ENCODE measurements around the gene RAB37. TPM values are rescaled to one million over a fixed set of nuclear protein-coding genes. Genes with fewer than 3 reads are reported as not detected.

RAB37 gene
- total RNA-seq, 1 donor from 2014 or later, result 2.6 TPM

GRCh38 chr17:74755533-74755932, 18.5 kb downstream of the RAB37 start:
- ATAC-seq (no peak), DNase-seq (ENCODE audit: missing footprints) (no peak)
- intact Hi-C loops (cut with DNase I), result no loop called here

DNA sequence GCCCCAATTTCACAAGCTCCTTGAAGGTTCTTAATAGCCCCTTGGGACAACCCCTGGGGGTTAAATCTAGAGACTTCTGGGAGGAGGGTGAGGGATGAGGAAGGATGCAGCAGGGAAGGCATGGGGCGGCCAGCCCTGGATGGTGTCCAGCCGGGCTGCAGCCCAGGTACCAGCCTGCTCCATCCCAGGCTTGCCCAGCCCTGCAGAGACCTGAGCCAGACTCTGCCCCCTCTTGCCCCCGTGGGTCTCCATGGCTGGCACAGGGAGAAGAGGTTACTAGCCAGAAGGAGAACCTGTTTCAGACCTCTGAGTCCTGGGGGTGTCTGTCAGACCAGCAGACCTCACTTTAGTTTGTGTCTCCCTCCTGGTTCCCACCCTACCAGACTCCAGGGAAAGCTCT, 19.8 kb downstream of the RAB37 start:
- no peak for DNase-seq (ENCODE audit: missing footprints)
- ATAC-seq, result no peak
- intact Hi-C loops (cut with DNase I), result no loop called here

DNA sequence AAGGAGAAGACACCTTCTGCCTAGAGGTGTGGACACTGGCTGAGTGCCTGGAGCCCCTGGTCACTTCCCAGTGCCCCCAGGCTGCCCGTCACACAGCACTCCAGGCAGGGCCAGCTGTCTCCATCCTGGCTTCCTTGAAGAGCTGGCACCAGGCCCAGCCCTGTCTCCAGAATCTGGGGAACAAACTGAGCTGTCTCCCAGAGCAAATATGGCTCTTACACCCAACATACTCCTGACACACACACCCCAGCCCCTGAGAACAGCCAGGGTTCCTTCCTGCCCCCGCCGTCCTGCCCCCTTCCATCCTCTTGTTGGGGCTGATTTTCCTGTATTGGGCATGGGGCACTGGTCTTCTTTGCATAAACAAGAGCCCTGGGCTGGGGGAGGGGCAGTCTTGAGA, 20.4 kb downstream of the RAB37 start:
- intact Hi-C loops (cut with DNase I), result no loop called here
- ATAC-seq, result peak; percentile 34
- DNase-seq (ENCODE audit: missing footprints), result no peak

GRCh38 chr17:74757931-74758847, 21.1 kb downstream of the RAB37 start:
- intact Hi-C loops (cut with DNase I), result no loop called here
- peak; percentile 38 for ATAC-seq
- no peak for DNase-seq (ENCODE audit: missing footprints)

GRCh38 chr17:74758848-74759168, 21.8 kb downstream of the RAB37 start:
- DNase-seq (ENCODE audit: missing footprints), result no peak
- intact Hi-C loops (cut with DNase I), result no loop called here
- ATAC-seq, result no peak

- DNase-seq (ENCODE audit: missing footprints), result no peak
- intact Hi-C loops (cut with DNase I), result no loop called here
- no peak for ATAC-seq
Observed at GRCh38 chr17:74759243-74759801, 22.3 kb downstream of the RAB37 start.

DNA sequence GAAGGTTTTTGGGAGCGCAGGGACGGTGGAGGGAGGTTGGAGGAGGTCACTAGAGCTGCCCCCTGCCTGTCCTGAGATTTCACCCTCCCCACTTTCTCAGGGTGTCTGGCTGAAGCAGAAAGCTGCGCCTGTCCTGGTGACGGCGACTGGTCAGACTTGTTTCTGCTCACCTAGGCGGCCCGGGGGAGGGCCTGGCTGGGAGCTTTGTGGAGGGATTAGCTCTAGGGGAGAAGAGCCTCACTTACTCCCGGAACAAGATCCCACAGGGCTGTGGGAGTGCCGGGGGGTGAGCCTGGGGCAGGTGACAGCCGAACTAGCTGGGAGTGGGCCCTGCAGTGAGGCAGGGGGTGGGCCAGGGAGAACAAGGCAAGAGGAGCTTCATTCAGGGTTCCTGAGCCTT, 22.9 kb downstream of the RAB37 start:
- ATAC-seq, result no peak
- intact Hi-C loops (cut with DNase I), result no loop called here

DNA sequence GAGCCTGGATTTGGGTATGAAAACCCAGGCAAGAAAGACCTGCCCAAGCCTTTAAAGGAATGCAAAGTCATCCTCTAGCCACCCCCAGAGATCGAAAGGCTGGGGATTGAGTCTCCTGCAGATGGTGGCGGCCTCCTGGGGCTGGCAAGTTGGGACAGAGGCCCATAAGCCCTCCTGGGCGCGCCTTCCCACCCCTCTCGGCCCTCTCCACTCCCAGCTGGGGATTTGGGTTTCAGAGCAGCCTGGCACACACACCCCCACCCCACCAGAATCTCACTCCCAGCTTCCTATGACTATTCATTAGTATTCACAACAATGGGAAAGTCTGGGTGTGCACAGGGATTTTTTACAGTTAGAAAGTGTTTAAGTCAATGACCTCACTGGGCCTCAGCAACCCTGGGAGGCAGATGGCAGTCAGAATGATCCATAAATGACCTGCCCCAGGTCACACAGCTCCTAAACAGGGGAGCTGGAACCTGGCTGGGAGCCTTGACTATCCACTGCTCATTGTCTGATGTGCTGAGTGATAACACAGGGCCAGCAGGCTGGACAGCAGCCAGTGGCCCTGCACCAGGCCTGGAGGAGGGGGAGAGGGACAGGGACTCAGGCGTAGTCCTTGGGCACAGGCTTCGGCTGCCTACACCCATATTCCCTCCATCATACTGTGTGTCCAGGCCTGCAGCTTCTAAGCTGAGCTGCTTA, 23.5 kb downstream of the RAB37 start:
- ATAC-seq, result peak; percentile 15
- DNase-seq (ENCODE audit: missing footprints), result no peak

More for the DNA sequence above, 22.9 kb downstream of the RAB37 start:
- no peak for DNase-seq (ENCODE audit: missing footprints)

DNA sequence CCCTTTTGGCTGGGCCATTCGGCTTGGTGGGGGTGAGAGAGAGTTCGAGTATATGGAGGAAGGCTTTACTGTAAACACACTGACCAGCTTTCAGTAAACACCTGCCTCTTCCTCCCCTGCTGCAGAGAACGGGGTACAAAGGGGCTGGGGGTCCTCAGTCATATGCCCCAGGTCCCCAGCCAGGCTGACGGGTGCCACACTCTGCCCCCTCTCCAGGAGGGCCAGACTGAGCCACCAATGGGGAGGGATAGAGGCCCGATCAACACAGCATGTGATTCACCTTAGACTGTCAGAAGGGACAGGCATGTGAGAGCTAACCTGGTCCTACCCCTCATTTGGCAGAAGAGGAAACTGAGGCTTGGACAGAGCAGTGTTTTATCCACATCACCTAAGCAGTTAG, 24.4 kb downstream of the RAB37 start:
- DNase-seq (ENCODE audit: missing footprints) (no peak), ATAC-seq (no peak)
- intact Hi-C loops (cut with DNase I), result no loop called here

More for the DNA sequence above, 23.5 kb downstream of the RAB37 start:
- intact Hi-C loops (cut with DNase I), result no loop called here

DNA sequence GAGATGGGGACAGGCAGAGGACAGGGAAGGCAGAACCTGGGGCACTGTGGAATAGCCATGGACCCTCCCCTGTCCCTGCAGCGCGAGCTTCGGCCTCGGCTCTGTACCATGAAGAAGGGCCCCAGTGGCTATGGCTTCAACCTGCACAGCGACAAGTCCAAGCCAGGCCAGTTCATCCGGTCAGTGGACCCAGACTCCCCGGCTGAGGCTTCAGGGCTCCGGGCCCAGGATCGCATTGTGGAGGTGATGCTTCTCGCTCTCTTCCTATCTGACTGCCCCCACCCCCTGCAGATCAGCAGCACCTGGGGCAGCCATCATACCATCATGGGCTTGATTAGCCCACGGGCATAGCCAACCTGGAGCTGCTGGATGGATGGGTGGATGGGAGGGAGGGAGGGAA, 24.9 kb downstream of the RAB37 start:
- DNase-seq (ENCODE audit: missing footprints), result no peak

DNA sequence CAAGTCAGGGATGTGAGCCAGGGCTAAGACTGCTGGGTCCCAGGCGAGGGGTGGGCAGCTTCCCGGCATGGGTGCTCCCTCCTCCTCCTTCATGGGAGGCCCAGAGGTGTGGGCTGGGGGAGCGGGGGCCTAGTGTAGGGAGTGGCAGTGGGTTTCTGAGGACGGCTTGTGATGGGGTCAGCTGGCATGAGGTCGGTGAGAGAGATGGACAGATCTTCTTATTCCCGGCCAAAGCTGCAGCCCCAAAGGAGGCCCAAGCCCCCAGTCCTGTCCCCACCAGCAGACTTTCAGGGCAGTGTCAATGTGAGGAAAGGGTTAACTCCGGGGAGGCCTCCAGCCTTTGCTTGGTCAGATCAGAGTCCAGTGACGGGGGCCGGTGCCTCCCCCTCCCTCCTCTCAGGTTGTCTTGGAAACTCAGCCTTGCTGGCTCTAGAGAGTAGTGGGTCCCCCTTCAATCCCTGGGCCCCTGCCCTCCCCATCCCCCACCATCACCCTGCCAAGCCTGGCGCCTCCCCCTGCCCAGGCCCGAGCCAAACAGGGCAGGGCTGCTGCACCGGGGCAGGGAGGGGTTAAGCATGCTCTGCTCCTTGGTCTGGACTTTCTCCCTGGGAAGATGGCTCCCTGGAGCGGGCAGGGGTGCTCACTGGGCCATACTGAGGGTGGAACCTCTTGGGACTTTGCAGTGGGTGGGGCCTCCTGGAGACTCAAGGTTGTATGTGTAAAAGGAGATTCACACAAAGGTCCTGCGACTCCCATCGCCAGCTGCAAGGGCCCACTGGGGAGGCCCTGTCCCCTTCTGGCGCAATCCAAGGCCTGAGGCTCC, 26.7 kb downstream of the RAB37 start:
- no peak for DNase-seq (ENCODE audit: missing footprints)
- ATAC-seq, result no peak

More for the DNA sequence above, 24.9 kb downstream of the RAB37 start:
- intact Hi-C loops (cut with DNase I), result no loop called here
- no peak for ATAC-seq

GRCh38 chr17:74764751-74765286, 27.8 kb downstream of the RAB37 start:
- intact Hi-C loops (cut with DNase I), result no loop called here
- DNase-seq (ENCODE audit: missing footprints) (no peak), ATAC-seq (no peak)

More for the DNA sequence above, 26.7 kb downstream of the RAB37 start:
- intact Hi-C loops (cut with DNase I), result no loop called here

DNA sequence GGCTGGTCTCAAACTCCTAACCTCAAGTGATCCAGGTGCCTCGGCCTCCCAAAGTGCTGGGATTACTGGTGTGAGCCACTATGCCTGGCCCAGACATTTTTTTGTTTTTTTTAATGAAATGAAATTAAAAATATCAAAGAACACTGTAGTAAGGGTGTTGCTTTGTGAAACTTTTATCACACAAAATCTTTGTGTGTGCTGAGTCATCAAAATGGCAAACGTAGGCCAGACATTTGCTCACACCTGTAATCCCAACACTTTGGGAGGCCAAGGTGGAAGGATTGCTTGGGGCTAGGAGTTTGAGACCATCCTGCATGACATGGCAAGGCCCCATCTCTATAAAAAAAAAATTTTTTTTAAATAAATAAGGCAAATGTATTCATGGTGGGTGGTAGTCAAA, 29.4 kb downstream of the RAB37 start:
- no peak for DNase-seq (ENCODE audit: missing footprints)
- intact Hi-C loops (cut with DNase I), result no loop called here
- ATAC-seq, result no peak

- no peak for DNase-seq (ENCODE audit: missing footprints)
- intact Hi-C loops (cut with DNase I), result no loop called here
- no peak for ATAC-seq
Observed at GRCh38 chr17:74767111-74767516, 30.1 kb downstream of the RAB37 start.

GRCh38 chr17:74768069-74768762, 31.2 kb downstream of the RAB37 start:
- peak; percentile 62 for ATAC-seq
- DNase-seq (ENCODE audit: missing footprints), result peak; percentile 82
- intact Hi-C loops (cut with DNase I), result no loop called here

DNA sequence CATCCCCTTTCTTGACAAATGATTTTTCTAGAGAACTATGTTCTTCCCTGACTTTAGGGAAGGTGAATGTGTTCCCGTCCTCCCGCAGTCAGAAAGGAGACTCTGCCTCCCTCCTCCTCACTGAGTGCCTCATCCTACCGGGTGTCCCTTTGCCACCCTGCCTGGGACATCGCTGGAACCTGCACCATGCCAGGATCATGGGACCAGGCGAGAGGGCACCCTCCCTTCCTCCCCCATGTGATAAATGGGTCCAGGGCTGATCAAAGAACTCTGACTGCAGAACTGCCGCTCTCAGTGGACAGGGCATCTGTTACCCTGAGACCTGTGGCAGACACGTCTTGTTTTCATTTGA, 31.7 kb downstream of the RAB37 start:
- ATAC-seq (peak; percentile 30), DNase-seq (ENCODE audit: missing footprints) (no peak)
- intact Hi-C loops (cut with DNase I), result loop anchor here (1.0 kb wide), 1 partner anchor 24 kb away; no protein-coding TSS in a partner anchor

DNA sequence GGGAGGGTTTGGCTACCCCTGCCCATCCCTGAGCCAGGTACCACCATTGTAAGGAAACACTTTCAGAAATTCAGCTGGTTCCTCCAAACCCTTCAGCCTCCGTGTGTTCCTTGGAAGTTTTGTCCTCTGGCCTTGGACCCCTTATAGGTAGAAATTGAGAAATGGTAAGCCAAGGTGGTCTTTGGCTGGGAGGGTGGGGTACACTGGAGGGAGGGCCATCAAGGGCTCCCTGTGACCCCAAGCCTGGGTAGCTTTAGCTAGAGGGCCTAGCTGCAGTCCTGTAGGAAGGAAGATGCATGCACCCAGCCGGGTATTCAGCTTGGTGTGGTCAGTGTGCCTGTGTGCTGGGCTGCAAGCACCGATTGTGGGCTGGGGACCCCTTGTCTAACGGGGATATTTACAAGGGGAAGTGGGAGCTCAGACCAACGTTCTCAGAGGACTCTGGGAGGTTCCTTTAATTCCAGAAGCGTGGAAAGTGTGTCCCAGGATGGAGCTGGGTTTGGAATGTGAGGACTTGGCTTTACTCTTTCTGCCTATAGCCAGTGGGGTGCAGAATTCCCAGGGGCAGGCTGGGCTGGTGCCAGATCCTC, 32.3 kb downstream of the RAB37 start:
- ATAC-seq, result no peak
- intact Hi-C loops (cut with DNase I), result loop anchor here (1.0 kb wide), 1 partner anchor 25 kb away; no protein-coding TSS in a partner anchor
- DNase-seq (ENCODE audit: missing footprints), result no peak
